Measurements from ENCODE around the gene CAMTA1. TPM values are rescaled to one million over a fixed set of nuclear protein-coding genes. Genes with fewer than 3 reads are reported as not detected.

Gene CAMTA1
- total RNA-seq, 1 experiment from 2014 or later, result 102 TPM

GRCh38 chr1:7630378-7630777, 845.1 kb downstream of the CAMTA1 start:
- in situ Hi-C loops (cut with HindIII; ENCODE audit: low pct_unique_long_range_greater_than_20kb, low sequenced_read_pairs), result no loop called here
- no peak for DNase-seq (ENCODE audit: low read depth)

DNA sequence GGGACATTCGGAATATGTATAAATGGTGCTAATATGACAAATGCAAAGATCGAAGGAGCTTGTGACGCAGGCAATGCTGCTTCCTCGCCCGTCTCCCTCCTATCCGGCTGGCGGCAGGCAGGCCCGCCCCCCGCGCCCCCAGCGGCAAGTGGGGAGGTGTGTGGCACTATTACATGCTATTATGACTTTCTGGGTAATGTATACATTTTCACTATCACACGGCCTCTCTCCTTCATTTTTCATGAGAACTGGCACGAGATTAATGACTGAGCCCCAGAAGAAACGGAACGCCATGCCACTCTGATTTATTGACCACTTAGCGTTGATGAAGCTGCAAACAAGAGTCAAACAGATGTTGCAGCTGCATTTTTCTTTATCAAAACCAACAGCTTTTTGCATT, 846.9 kb downstream of the CAMTA1 start:
- in situ Hi-C loops (cut with HindIII; ENCODE audit: low pct_unique_long_range_greater_than_20kb, low sequenced_read_pairs), result no loop called here
- no peak for DNase-seq (ENCODE audit: low read depth)

DNA sequence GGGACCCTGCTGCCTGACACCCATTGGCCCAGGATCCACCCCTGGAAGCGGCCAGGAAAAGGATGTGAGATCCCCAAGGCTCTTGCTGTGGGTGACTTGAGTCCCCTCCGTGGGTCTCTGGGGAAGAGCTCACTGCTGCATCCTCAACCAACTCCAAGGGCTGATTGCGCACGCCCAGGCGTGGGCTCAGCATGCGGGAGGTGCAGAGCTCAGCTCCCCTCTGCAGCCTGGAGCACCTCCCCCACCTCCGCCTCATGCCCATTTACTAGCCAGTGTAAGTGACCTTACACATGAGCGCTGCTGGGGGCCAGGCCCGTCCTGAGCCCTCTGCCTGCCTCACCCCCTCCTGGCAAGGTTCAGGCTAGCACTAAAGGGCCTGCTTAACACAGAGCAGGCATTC, 847.4 kb downstream of the CAMTA1 start:
- DNase-seq (ENCODE audit: low read depth), result no peak
- in situ Hi-C loops (cut with HindIII; ENCODE audit: low pct_unique_long_range_greater_than_20kb, low sequenced_read_pairs), result no loop called here

GRCh38 chr1:7633506-7634245, 848.4 kb downstream of the CAMTA1 start:
- no peak for DNase-seq (ENCODE audit: low read depth)
- in situ Hi-C loops (cut with HindIII; ENCODE audit: low pct_unique_long_range_greater_than_20kb, low sequenced_read_pairs), result no loop called here

DNA sequence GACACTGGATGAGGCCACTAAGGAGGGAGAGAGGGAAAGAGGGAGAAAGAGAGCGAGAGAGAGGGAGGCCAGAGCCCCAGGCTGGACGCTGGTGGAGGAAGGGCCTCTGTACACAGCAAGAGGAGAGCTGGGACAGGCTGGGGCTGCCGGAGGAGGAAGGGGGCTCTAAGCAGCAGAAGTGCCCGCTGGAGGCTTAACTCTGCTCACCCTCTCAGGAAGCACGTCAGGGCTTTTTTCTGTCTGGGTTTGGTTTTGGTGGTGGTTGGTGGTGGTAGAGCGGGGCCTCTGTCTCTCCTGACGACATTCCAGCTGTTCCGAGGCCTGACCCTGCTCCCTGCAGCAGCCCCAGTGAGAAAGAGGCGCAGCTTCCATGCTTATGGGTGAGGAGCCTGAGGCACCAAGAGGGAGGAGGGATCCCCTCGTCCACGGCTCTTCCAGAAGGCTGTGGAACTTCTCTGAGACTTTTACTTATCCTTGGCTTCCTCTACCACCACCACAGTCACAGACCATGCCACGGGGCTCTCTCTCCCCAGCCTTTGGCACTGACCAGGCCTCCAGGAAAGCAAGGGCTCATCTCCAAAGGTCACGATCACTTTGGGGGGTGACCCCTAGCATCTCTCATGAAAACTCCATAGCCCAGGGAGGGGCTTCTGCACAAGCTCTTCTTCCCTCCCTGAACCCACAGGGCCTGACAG, 849.4 kb downstream of the CAMTA1 start:
- DNase-seq (ENCODE audit: low read depth), result no peak
- in situ Hi-C loops (cut with HindIII; ENCODE audit: low pct_unique_long_range_greater_than_20kb, low sequenced_read_pairs), result no loop called here

DNA sequence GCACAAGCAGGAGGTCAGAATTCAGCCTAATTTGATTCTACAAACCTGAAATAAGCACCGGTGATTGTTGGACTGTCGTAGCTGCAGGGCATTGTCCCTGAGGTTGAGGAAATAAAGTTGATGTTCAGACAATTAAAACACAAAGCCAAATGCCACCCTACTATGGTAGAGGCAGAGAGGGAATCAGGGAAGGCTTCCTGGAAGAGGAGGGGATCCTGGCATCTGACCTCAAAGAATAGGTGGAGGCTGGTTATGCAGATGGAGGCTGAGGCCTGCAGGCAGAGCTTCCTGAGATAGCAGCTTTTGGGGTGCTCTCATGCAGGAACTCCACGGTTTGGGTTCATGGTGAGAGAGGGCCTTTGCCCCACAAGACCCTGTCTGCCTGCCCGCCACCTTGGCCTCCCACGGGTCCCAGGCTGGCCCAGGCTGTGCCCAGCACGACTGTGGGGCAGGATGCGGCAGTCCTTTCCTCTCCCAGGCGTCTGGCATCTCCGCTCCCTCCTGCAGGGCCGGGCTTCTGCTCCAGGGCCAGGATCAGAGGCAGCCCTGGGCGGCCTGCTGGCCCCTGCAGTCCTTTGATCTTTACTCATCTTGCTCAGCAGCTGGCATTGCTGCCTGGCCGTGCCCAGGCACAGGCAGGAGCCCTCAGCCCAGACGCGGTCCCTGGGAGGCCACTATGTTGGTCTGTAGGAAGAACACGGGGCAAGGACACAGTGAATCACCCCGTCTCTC, 851.7 kb downstream of the CAMTA1 start:
- in situ Hi-C loops (cut with HindIII; ENCODE audit: low pct_unique_long_range_greater_than_20kb, low sequenced_read_pairs), result no loop called here
- DNase-seq (ENCODE audit: low read depth), result no peak

DNA sequence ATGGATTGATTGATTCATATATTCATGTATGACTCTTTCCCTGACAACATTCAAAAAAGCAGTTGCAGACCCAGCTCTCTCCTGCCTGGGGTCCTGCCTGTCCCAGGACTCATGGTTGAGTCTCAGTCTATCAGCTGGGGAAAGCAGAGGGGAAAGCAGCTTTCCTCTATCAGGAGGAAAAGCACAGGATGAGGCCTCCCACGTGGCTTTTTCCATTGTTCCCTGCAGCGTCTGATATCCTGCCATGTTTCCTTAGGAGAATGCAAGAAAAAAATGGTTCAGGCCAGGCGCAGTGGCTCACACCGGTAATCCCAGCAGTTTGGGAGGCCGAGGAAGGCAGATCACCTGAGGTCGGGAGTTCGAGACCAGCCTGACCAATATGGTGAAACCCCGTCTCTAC, 852.8 kb downstream of the CAMTA1 start:
- DNase-seq (ENCODE audit: low read depth), result no peak
- in situ Hi-C loops (cut with HindIII; ENCODE audit: low pct_unique_long_range_greater_than_20kb, low sequenced_read_pairs), result no loop called here

GRCh38 chr1:7639435-7640131, 854.3 kb downstream of the CAMTA1 start:
- in situ Hi-C loops (cut with HindIII; ENCODE audit: low pct_unique_long_range_greater_than_20kb, low sequenced_read_pairs), result no loop called here
- DNase-seq (ENCODE audit: low read depth), result no peak

DNA sequence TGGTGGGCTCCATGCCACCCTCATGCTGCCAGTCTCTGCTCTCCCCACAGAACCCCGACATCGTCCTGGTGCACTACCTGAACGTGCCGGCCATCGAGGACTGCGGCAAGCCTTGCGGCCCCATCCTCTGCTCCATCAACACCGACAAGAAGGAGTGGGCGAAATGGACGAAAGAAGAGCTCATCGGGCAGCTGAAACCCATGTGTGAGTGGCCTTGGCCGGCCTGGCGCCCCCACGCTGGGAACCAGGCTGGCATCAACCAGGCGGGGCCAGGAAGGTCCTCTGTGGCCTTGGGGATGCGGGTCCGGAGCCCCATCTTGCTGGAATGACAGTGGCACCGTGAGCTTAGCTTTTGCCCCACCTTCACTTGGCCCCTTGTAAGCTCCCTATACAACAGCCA, 855.1 kb downstream of the CAMTA1 start:
- DNase-seq (ENCODE audit: low read depth), result no peak

DNA sequence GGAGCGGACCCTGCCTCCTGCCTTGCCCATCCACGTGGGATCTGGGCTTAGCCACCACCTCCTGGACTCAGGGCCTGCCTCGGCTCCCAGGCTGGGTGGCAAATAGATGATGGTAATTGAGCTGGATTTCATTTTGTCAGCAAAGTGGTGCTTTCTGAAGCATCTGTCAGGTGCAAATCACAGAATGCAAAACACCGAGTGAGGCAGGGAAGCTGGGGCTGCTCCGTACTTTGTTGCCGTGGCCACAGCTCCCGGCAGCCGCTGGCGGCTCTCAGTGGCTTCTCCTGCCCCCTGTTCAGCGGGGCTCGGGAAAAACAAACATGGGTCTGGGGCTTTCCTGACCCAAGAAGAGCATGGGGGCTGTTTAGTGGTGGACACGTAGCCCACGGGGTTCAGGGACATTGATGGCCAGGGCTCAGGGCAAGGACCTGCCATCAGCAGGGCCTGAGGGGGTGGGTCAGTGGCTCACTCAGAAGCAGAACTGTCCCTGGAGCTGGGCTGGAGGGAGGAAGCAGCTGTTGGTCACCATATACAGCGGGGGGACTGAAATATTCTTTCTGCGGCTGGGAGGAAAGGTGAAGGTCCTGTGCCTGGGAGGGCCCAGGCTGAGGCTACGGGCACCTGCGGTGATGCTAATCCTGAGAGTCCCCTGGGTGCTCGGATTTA, 855.8 kb downstream of the CAMTA1 start:
- in situ Hi-C loops (cut with HindIII; ENCODE audit: low pct_unique_long_range_greater_than_20kb, low sequenced_read_pairs), result no loop called here
- no peak for DNase-seq (ENCODE audit: low read depth)

More for the DNA sequence above, 855.1 kb downstream of the CAMTA1 start:
- in situ Hi-C loops (cut with HindIII; ENCODE audit: low pct_unique_long_range_greater_than_20kb, low sequenced_read_pairs), result no loop called here

GRCh38 chr1:7641587-7642417, 856.5 kb downstream of the CAMTA1 start:
- no peak for DNase-seq (ENCODE audit: low read depth)
- in situ Hi-C loops (cut with HindIII; ENCODE audit: low pct_unique_long_range_greater_than_20kb, low sequenced_read_pairs), result no loop called here

DNA sequence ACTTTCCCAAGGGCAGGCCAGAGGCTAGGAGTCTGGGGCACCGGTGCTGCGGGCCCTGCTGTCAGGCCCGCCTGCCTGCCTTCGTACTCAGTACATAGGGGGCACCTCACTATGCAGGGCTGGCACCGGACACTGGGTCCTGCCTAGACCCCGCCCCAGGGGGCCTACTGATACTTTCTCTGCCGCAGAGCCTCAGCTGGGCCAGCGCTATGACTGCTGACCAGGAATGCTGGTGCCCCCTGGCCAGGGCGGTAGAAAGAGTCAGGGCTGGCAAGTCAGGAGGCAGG, 857.1 kb downstream of the CAMTA1 start:
- in situ Hi-C loops (cut with HindIII; ENCODE audit: low pct_unique_long_range_greater_than_20kb, low sequenced_read_pairs), result no loop called here
- no peak for DNase-seq (ENCODE audit: low read depth)

DNA sequence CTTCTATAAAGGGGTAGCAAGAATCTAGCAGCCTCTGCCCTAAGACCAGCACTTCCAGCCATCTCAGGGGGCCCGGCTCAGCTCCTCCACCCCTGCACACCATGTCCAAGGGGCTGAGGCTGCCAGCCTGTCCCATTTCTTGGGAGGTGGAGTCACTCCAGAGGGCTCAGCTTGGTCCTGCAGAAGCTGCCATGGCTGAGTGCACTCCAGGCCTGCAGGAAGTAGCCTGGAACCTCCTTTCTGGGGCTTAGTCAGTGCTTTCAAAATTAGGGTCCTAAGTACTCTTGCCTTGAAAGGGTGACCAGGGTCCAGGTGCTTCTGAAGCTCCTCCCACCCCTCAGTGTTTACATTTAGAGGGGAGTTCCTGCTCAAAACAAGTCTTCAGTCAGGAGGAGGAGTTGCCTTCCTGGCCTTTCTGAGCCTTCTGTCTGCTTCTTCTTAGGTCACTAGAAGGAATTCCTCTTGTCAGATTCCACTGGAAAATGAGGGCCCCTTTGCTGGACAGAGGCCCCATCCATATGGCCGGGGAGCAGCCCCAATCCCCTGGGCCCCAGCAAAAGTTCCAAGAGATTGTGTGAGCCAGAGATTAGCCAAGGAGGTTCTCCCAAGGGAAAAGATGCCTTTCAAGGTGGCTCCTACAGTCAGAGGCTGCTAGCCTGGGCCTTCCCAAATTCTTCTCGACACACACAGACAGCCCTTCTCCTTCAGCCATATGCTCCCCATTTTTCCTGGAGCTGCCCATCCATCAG, 857.7 kb downstream of the CAMTA1 start:
- in situ Hi-C loops (cut with HindIII; ENCODE audit: low pct_unique_long_range_greater_than_20kb, low sequenced_read_pairs), result no loop called here
- DNase-seq (ENCODE audit: low read depth), result peak; percentile 27

DNA sequence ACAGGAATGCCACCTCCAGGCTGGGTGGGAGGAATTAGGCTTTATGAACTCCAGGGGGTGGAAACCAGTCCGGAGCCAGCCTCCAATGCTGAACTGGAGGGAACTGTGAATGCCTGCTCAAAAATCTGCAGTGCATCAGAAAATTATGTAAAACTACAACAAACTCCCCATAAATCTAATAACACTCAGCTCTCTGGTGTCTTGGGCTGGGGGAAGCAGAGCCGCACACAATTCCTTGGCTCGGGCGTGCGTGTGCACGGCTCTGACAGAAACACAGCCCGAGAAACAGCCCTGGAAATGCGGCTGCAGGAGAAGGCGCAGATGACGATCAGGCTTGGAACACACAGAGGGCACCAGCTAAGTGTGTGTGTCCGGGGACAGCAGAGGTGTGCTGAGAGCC, 858.3 kb downstream of the CAMTA1 start:
- in situ Hi-C loops (cut with HindIII; ENCODE audit: low pct_unique_long_range_greater_than_20kb, low sequenced_read_pairs), result no loop called here
- DNase-seq (ENCODE audit: low read depth), result no peak

- no peak for DNase-seq (ENCODE audit: low read depth)
- in situ Hi-C loops (cut with HindIII; ENCODE audit: low pct_unique_long_range_greater_than_20kb, low sequenced_read_pairs), result no loop called here
Observed at GRCh38 chr1:7644086-7644485, 858.8 kb downstream of the CAMTA1 start.

DNA sequence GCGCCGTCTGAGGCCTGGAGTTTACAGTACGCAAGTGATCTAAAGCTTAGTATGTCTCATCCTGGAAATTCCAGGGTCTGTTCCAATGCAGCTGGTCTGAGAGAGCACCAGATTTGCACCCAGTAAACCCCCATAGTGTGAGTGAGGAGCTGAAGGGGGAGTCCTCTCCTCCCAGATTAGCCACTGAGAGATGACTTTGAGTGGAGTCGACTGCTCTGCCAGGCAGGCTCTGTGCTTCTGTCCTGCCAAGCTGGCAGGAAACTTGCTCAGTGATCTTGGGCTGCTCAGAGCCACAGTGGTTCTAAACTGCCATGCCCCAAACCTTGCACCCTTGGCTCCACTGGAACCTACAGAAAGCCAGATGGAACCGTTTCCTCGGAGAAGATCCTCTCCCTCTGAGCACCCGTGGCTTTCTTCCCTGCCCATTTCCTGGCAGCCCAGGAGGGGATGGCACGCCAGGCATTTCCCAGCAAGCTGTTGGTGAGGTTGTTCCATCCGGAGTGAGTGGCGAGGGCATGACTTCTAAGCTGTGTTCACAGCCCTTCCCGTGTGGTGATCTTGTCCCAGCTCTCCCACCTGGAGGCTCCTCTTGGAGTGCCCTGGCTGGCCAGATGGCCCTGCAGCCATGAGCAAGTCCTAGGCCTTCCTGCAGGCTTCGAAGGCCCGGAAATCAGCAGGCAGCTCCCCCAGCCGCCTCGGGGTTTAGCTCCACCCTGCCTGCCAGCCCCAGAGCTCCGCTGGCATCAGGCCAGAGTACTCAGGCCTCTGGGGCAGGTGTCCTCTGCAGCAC, 859.9 kb downstream of the CAMTA1 start:
- in situ Hi-C loops (cut with HindIII; ENCODE audit: low pct_unique_long_range_greater_than_20kb, low sequenced_read_pairs), result no loop called here
- DNase-seq (ENCODE audit: low read depth), result no peak

DNA sequence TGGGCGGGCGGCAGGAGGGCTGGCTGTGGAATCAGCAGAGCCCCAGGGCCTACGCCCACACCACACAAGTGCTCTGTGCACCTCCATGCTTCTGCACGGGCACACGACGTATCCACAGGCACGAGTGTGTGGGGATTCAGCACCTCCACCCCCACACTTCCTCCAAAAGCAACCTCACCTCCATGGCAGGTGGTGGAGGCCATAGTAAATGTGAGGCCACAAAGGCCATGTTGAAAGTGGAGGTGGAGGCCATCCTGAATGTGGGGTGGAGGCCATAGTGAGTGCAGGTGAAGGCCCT, 860.4 kb downstream of the CAMTA1 start:
- in situ Hi-C loops (cut with HindIII; ENCODE audit: low pct_unique_long_range_greater_than_20kb, low sequenced_read_pairs), result no loop called here
- DNase-seq (ENCODE audit: low read depth), result no peak

All from Caki2 (cell line).